GM13976 (cell line): ENCODE measurements around the gene DQX1.

ENCODE experiments used
- DNase-seq: peaks from one replicate; pipeline ENCODE4 v3.0.0; 2012; ENCODE audit warnings: low spot score
- in situ Hi-C: fragments of 300-500 bp; cut with MboI; formaldehyde crosslinking; loops from one replicate; pipeline ENCODE4 v1.12.0; 2022; ENCODE audit warnings: low sequenced_read_pairs, mixed read lengths, inconsistent platforms; ENCODE audit not compliant: unreplicated experiment
- TF ChIP-seq, protein P1 (sequence below): IDR thresholded peaks from 2 replicates; pipeline ENCODE4 v1.5.1; 2012; ENCODE audit warnings: borderline replicate concordance, mild to moderate bottlenecking; ENCODE audit not compliant: insufficient read depth; ENCODE audit errors: extremely low read depth, missing control alignments, control extremely low read depth

Gene DQX1

DNA sequence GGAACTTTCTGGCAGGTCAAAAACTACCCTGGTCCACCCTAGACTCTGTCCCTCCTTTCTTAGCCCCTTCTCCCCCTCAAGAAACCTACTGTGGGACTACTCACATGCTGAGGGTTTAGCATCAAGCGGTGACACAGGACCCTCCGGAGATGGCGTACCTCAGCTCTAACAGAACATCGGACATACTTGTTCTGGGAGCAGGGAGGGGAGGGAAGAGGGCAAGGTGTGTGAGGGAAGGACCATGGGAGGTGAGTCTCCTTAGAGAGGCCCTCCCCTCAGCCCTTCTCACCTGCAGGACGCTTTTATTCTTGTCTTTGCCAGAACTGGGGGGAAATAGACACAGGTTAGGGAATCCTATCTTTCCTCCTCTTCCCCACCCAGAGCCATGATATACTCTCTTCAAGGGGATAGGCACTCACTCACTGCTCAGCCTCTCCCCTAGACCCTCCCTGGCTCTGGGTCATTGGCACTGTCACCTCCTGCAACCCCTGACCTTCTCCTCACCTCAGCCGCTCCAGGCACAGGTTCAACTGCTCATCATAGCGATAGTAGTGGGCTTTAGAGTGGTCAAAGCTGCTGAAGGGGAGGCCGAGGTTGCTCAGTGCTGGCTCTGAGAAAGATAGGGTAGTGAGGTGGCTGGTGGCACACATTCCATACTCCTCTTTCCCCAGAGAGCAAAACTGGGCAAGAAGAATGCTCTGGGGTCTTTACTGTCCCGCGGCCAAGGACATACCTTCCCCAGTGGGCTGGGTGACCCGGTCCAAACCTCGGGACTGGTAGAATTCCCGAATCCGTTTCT, 20.4 kb downstream of the DQX1 start:
- in situ Hi-C loops, result no loop called here
- TF ChIP-seq, protein P1, sequence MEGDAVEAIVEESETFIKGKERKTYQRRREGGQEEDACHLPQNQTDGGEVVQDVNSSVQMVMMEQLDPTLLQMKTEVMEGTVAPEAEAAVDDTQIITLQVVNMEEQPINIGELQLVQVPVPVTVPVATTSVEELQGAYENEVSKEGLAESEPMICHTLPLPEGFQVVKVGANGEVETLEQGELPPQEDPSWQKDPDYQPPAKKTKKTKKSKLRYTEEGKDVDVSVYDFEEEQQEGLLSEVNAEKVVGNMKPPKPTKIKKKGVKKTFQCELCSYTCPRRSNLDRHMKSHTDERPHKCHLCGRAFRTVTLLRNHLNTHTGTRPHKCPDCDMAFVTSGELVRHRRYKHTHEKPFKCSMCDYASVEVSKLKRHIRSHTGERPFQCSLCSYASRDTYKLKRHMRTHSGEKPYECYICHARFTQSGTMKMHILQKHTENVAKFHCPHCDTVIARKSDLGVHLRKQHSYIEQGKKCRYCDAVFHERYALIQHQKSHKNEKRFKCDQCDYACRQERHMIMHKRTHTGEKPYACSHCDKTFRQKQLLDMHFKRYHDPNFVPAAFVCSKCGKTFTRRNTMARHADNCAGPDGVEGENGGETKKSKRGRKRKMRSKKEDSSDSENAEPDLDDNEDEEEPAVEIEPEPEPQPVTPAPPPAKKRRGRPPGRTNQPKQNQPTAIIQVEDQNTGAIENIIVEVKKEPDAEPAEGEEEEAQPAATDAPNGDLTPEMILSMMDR, result no peak

DNA sequence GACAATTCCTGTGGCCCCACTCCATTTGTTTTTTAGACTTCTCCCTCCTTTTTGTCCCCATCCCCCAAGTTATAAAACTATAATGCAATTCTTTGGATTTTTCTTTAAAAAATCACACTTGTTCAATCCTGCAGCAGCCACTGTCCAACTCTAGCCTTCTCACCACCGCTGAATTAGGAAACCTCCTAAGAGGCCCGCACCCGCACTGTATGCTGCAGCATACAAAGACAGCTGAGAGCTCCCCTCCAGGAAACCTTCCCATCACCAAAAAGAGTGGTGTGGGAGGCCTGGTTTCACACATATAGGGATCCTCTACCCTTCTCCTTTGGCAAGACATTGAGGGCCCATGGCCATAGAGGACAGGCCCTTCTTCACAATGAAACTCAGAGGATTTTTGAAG, 21.4 kb downstream of the DQX1 start:
- in situ Hi-C loops, result no loop called here
- TF ChIP-seq, protein P1, result no peak
- no peak for DNase-seq

More for the DNA sequence above, 20.4 kb downstream of the DQX1 start:
- no peak for DNase-seq

- in situ Hi-C loops, result no loop called here
- TF ChIP-seq, protein P1, result no peak
- no peak for DNase-seq
These were observed 22.2 kb downstream of the DQX1 start for GRCh38 chr2:74503506-74504475.

- in situ Hi-C loops, result no loop called here
- DNase-seq, result peak; percentile 86
- TF ChIP-seq, protein P1, result peak; percentile 46
These were observed 23.1 kb downstream of the DQX1 start for GRCh38 chr2:74502720-74503505.

- TF ChIP-seq, protein P1, result no peak
- in situ Hi-C loops, result no loop called here
- DNase-seq, result no peak
These were observed 23.8 kb downstream of the DQX1 start for GRCh38 chr2:74502147-74502719.
